8988T (cell line): ENCODE data around the gene SLC38A10.

ENCODE experiments used
- DNase-seq: peaks from one replicate; pipeline ENCODE4 v3.0.0; 2011

The SLC38A10 gene

GRCh38 chr17:81222906-81223761, 72.0 kb downstream of the SLC38A10 start, which contains the start of gene CEP131:
CEP131 (minus strand) TSS chr17:81222965; CDS start chr17:81220056, 2,909 bp downstream.
- peak; percentile 98 for DNase-seq

- DNase-seq, result no peak
Measured at GRCh38 chr17:81222620-81222905, 72.5 kb downstream of the SLC38A10 start.

- DNase-seq, result no peak
Measured at GRCh38 chr17:81221842-81222619, 73.1 kb downstream of the SLC38A10 start.

GRCh38 chr17:81221371-81221841, 73.7 kb downstream of the SLC38A10 start:
- no peak for DNase-seq

- no peak for DNase-seq
Measured at GRCh38 chr17:81219476-81220180, 75.5 kb downstream of the SLC38A10 start.

- no peak for DNase-seq
Measured at GRCh38 chr17:81218991-81219390, 76.1 kb downstream of the SLC38A10 start.

GRCh38 chr17:81218459-81218858, 76.6 kb downstream of the SLC38A10 start:
- no peak for DNase-seq

GRCh38 chr17:81217491-81217890, 77.6 kb downstream of the SLC38A10 start:
- no peak for DNase-seq

- no peak for DNase-seq
Measured at GRCh38 chr17:81213978-81214377, 81.1 kb downstream of the SLC38A10 start.

GRCh38 chr17:81212365-81212764, 82.7 kb downstream of the SLC38A10 start:
- DNase-seq, result no peak

- DNase-seq, result no peak
Measured at GRCh38 chr17:81210868-81211267, 84.2 kb downstream of the SLC38A10 start.

GRCh38 chr17:81210466-81210865, 84.6 kb downstream of the SLC38A10 start:
- no peak for DNase-seq

GRCh38 chr17:81209141-81209540, 86.0 kb downstream of the SLC38A10 start:
- DNase-seq, result no peak

- DNase-seq, result no peak
Measured at GRCh38 chr17:81208651-81209050, 86.5 kb downstream of the SLC38A10 start.

- DNase-seq, result no peak
Measured at GRCh38 chr17:81207610-81208581, 87.2 kb downstream of the SLC38A10 start.

- DNase-seq, result no peak
Measured at GRCh38 chr17:81206657-81207056, 88.5 kb downstream of the SLC38A10 start.

GRCh38 chr17:81206166-81206565, 88.9 kb downstream of the SLC38A10 start:
- no peak for DNase-seq

GRCh38 chr17:81204578-81204977, 90.5 kb downstream of the SLC38A10 start:
- DNase-seq, result no peak

- DNase-seq, result no peak
Measured at GRCh38 chr17:81203136-81203535, 92.0 kb downstream of the SLC38A10 start.

GRCh38 chr17:81202318-81202717, 92.8 kb downstream of the SLC38A10 start:
- DNase-seq, result no peak

- peak; percentile 91 for DNase-seq
Measured at GRCh38 chr17:81200695-81201580, 94.2 kb downstream of the SLC38A10 start.
